Measurements from ENCODE around the gene CHD3. TPM values are rescaled to one million over a fixed set of nuclear protein-coding genes. Genes with fewer than 3 reads are reported as not detected.

CHD3 gene
- total and polyA plus RNA-seq, 2 of the 13 experiments (the other 11 are each of a cell fraction or from before 2014, with no cell fraction given): 2.7 to 3.7 TPM

DNA sequence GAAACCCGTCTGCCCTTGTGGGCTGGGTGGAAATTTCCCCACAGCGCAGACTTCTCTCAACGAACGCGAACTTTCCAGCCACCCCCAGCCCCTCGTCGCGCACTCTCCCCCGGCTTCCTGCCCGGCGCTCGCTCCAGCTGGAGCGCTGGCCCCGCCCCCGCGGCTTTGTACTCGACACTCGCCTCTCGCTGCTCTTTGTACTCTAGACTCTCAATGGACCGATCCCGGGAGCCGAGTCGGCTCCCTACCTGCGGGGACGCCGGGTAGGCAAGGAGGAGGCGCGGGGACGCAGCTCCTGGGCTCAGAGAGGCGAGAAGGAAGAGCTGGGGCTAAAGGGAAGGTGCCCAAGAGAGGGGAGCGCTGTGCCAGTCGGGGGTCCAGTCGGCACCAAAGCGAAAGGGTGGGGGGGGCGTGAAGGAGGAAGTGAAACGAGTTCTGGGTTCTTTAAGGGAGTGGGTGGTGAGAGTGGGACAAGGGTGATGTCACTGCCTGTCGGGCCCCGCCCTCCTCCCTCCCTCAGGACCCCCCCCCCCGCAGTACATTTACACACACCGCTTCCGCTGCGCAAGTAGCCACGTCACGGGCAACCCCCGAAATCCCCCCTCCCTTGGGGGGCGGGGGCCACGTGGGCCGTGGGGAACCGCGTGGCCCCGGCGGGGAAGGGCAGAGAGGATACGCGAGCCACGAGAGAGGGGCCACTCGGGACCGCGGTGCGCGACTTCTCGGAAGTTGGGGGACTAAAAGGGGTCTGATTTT is 44.9 kb upstream of the CHD3 start (continued):
- no peak for TF ChIP-seq ZNF296 (CRISPR knock-in tag; conservative IDR thresholded peaks at IDR 0.05)
- no peak for TF ChIP-seq ZFP82 (CRISPR knock-in tag; IDR thresholded peaks at IDR 0.05; ENCODE audit: borderline replicate concordance)
- TF ChIP-seq ZMYM4 (CRISPR knock-in tag; IDR thresholded peaks at IDR 0.05): peak; percentile 42; the same call in 1 of the 2 replicates
- TF ChIP-seq ISX (CRISPR knock-in tag; conservative IDR thresholded peaks at IDR 0.05): no peak
- no peak for TF ChIP-seq ATRX (CRISPR knock-in tag; IDR thresholded peaks at IDR 0.05; ENCODE audit: borderline replicate concordance)
- TF ChIP-seq, protein P1, sequence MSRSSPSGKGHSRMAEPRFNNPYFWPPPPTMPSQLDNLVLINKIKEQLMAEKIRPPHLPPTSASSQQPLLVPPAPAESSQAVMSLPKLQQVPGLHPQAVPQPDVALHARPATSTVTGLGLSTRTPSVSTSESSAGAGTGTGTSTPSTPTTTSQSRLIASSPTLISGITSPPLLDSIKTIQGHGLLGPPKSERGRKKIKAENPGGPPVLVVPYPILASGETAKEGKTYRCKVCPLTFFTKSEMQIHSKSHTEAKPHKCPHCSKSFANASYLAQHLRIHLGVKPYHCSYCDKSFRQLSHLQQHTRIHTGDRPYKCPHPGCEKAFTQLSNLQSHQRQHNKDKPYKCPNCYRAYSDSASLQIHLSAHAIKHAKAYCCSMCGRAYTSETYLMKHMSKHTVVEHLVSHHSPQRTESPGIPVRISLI (CRISPR knock-in tag; IDR thresholded peaks at IDR 0.05; ENCODE audit: borderline replicate concordance): no peak
- no peak for TF ChIP-seq PHB2 (IDR thresholded peaks at IDR 0.05; ENCODE audit: partially characterized antibody)
- 0 out of 2 replicates have a peak, but pooled peaks have one; percentile 40 for TF ChIP-seq ZFP36L1 (CRISPR knock-in tag; IDR thresholded peaks at IDR 0.05)
- no peak for TF ChIP-seq GPN1 (CRISPR knock-in tag; IDR thresholded peaks at IDR 0.05; ENCODE audit: borderline replicate concordance)
- no peak for TF ChIP-seq ZNF674 (CRISPR knock-in tag; IDR thresholded peaks at IDR 0.05; ENCODE audit: low read depth)
- TF ChIP-seq KLF6 (CRISPR knock-in tag; IDR thresholded peaks at IDR 0.05): no peak
- TF ChIP-seq, protein P2, sequence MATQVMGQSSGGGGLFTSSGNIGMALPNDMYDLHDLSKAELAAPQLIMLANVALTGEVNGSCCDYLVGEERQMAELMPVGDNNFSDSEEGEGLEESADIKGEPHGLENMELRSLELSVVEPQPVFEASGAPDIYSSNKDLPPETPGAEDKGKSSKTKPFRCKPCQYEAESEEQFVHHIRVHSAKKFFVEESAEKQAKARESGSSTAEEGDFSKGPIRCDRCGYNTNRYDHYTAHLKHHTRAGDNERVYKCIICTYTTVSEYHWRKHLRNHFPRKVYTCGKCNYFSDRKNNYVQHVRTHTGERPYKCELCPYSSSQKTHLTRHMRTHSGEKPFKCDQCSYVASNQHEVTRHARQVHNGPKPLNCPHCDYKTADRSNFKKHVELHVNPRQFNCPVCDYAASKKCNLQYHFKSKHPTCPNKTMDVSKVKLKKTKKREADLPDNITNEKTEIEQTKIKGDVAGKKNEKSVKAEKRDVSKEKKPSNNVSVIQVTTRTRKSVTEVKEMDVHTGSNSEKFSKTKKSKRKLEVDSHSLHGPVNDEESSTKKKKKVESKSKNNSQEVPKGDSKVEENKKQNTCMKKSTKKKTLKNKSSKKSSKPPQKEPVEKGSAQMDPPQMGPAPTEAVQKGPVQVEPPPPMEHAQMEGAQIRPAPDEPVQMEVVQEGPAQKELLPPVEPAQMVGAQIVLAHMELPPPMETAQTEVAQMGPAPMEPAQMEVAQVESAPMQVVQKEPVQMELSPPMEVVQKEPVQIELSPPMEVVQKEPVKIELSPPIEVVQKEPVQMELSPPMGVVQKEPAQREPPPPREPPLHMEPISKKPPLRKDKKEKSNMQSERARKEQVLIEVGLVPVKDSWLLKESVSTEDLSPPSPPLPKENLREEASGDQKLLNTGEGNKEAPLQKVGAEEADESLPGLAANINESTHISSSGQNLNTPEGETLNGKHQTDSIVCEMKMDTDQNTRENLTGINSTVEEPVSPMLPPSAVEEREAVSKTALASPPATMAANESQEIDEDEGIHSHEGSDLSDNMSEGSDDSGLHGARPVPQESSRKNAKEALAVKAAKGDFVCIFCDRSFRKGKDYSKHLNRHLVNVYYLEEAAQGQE (IDR thresholded peaks at IDR 0.05; ENCODE audit: borderline replicate concordance in 1 of 2, low read depth in 1 of 2, low read length in 2 of 2): 0 out of 4 replicates have a peak, but pooled peaks of 1 of the 2 experiments have one; percentile 16
- no peak for TF ChIP-seq SP140L (CRISPR knock-in tag; IDR thresholded peaks at IDR 0.05; ENCODE audit: borderline replicate concordance)
- no peak for TF ChIP-seq ZKSCAN1 (IDR thresholded peaks at IDR 0.05; ENCODE audit: low read length)
- TF ChIP-seq, protein P3, sequence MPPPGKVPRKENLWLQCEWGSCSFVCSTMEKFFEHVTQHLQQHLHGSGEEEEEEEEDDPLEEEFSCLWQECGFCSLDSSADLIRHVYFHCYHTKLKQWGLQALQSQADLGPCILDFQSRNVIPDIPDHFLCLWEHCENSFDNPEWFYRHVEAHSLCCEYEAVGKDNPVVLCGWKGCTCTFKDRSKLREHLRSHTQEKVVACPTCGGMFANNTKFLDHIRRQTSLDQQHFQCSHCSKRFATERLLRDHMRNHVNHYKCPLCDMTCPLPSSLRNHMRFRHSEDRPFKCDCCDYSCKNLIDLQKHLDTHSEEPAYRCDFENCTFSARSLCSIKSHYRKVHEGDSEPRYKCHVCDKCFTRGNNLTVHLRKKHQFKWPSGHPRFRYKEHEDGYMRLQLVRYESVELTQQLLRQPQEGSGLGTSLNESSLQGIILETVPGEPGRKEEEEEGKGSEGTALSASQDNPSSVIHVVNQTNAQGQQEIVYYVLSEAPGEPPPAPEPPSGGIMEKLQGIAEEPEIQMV (CRISPR knock-in tag; IDR thresholded peaks at IDR 0.05; ENCODE audit: low read depth): no peak
- TF ChIP-seq, protein P4, sequence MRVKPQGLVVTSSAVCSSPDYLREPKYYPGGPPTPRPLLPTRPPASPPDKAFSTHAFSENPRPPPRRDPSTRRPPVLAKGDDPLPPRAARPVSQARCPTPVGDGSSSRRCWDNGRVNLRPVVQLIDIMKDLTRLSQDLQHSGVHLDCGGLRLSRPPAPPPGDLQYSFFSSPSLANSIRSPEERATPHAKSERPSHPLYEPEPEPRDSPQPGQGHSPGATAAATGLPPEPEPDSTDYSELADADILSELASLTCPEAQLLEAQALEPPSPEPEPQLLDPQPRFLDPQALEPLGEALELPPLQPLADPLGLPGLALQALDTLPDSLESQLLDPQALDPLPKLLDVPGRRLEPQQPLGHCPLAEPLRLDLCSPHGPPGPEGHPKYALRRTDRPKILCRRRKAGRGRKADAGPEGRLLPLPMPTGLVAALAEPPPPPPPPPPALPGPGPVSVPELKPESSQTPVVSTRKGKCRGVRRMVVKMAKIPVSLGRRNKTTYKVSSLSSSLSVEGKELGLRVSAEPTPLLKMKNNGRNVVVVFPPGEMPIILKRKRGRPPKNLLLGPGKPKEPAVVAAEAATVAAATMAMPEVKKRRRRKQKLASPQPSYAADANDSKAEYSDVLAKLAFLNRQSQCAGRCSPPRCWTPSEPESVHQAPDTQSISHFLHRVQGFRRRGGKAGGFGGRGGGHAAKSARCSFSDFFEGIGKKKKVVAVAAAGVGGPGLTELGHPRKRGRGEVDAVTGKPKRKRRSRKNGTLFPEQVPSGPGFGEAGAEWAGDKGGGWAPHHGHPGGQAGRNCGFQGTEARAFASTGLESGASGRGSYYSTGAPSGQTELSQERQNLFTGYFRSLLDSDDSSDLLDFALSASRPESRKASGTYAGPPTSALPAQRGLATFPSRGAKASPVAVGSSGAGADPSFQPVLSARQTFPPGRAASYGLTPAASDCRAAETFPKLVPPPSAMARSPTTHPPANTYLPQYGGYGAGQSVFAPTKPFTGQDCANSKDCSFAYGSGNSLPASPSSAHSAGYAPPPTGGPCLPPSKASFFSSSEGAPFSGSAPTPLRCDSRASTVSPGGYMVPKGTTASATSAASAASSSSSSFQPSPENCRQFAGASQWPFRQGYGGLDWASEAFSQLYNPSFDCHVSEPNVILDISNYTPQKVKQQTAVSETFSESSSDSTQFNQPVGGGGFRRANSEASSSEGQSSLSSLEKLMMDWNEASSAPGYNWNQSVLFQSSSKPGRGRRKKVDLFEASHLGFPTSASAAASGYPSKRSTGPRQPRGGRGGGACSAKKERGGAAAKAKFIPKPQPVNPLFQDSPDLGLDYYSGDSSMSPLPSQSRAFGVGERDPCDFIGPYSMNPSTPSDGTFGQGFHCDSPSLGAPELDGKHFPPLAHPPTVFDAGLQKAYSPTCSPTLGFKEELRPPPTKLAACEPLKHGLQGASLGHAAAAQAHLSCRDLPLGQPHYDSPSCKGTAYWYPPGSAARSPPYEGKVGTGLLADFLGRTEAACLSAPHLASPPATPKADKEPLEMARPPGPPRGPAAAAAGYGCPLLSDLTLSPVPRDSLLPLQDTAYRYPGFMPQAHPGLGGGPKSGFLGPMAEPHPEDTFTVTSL (CRISPR knock-in tag; IDR thresholded peaks at IDR 0.05; ENCODE audit: borderline replicate concordance): no peak
